Cardiac septum (tissue), 1 donor: Measurements from ENCODE around the gene C3orf33. TPM values are rescaled to one million over a fixed set of nuclear protein-coding genes. Genes with fewer than 3 reads are reported as not detected.

Experiments
- DNase-seq: peaks from one replicate; pipeline ENCODE4 v3.0.0-alpha.2; 2020; ENCODE audit warnings: low spot score
- intact Hi-C: fragments of 100-400 bp; cut with DNase I; formaldehyde crosslinking; loops from one replicate; pipeline ENCODE4 v1.14.0; 2022
- total RNA-seq: library from RNA; stranded (reverse); fragmentation: NEBNext Ultra II Directional; extraction: Animal tissue kit (Norgen Biotek cat#: 25700); gene quantifications from one replicate; pipeline ENCODE4 v1.2.1, GENCODE V29; 2021
- donor health status: DM: no; HTN: no; CAD: no.

C3orf33 gene
- total RNA-seq, 1 donor from 2014 or later = 7.2 TPM

DNA sequence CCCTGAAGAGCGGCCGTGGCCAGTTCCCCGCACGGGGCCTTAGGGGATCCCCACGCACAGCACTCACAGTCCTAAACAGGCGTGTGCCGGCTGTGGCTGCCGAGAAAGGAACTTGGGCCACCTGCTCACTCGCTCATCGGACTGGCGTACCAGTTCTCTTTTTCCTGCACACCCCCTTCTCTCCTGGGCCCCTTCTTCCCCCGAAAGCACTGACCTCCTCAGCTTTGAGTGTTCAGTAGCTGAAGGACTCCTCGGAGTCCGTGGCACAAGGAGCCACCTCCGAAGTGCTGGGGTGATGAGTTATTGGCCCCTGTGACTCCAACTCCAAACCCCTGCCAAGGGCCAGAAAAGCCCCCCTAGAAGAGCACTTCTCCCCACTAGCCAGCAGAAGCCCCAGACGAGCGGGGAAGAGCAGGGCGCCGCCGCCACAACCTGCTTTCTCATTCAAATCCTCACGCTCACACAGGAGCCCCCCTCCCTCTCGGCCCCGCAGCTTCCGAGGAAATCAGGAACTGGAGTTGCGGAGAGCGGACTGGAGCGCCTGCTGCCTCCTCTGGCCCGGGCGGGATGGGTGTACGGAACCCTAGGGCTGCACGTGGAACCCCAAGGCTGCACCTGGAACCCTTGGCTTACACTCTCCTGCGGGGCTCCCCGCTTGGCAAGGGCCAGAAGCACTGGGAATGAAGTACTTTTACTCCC, 61.3 kb downstream of the C3orf33 start, which contains the start of gene PLCH1:
Gene PLCH1, minus strand, starts transcription at position 446 of the 699 bp plus-strand sequence. CDS start 40,847 bp downstream, outside the sequence.
- intact Hi-C loops = loop anchor here (5.0 kb wide), 1 partner anchor 113 kb away; no protein-coding TSS in a partner anchor
- peak; percentile 79 for DNase-seq

DNA sequence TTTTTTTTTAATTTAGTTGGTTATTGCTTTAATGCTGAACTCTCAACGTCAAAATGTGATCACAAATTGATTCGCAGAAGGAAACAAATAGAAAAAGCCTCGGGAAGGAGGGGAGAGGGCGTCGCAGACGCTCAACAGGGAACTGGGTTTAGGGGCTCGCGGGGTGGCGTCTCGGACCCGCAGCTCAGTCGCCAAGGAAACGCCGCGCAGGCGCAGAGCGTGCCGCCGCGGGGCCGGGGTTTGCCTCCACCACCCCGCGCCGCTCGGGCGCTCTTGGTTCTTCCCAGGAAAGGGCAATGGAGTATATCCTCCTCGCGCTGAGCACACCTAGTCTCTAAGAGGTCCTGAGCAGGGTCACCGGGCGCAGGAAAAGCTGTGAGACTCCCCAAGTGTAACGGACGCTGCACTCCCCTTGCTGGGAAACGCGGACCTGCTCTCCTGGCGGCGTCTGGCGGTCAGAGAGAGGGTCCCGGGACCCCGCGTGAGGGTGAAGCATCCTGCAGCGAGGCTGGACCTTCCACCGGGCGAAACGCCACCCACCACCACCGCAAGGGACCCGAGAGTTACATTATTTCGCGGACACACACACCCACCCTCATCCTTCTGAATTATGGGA, 62.0 kb downstream of the C3orf33 start:
- intact Hi-C loops = no loop called here
- no peak for DNase-seq

DNA sequence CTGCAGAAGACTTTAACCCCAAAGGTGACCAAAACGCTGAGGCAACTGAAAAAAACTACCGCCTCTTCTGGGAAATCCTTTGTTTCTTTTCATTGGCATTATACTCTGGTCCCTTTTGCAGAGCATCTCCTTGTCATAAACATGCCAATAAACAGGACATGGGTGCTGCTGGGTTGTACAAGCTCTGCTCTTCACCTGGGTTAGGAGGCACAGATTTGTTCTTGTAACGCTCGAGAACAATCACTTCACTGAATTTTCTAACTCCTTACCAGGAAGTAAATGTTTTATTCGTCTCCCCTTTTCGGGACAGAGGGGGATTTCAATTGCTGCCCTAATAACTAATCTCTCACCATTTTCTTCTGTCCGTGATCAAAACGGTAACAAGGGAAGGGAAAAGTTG, 62.5 kb downstream of the C3orf33 start:
- intact Hi-C loops = no loop called here
- DNase-seq = no peak

DNA sequence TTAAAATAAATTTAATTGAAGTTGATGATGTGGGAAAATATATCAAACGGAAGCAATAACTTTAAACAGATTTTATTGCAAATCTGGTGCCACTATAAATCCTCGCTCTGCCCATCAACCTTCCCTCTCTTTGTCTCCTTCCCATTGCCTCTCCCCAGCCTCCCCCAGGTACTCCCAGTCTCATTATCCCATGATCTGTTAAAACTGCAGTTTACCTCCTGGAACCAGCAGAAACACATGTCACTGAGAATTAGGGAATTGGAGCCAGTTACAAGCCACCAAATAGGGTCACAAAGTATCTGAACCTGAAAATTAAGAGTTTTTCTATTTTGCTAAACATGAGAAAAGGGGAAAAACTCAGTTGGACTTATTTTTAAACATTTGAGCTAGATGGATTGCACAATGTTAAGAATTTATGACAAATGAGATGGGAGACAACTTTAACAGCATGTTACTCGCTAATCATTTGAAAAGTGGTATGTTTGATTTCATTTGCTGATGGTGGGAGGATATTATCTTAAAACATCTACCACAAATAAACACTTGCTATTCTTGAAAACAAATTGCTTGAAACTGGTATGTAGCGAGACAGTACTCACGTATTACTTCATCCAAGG, 63.6 kb downstream of the C3orf33 start:
- intact Hi-C loops = no loop called here
- no peak for DNase-seq

DNA sequence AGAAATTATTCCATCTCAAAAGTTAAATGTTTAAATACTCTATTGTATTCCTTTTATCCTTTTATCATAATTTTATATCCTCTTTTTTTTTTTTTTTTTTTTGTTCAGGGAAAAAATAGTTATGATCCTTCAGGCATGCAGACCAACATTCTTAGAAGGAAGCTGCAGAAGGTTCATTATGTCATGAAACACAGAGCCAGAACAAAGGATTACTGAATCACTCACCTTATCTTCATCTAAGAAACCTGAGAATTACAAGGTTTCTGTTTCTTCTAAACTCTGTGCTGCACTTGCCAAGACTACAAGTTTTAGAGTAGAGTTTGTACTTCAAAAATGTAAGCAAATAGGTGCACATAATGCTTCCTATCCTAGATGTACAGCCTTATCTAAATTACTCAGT, 64.5 kb downstream of the C3orf33 start:
- DNase-seq = no peak
- intact Hi-C loops = no loop called here

DNA sequence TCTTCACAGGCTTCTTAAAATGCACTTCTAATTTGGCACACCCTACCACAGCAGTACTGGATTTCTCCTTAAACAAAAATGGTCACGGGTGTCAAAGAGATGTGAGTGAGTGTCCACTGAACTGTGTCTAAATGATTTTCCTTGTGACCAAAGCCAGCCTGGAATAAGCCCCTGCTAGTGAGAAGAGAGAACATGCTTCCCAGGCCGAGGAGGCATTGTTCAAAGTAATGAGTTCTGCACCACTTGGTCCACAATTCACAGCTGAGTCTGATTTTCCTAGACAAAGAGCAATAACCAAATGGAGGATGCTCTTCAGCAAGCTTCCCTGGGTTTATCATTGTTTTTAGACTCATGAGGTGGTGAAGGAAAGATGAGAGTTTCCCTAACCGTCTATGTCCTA, 65.0 kb downstream of the C3orf33 start:
- intact Hi-C loops = no loop called here
- no peak for DNase-seq

DNA sequence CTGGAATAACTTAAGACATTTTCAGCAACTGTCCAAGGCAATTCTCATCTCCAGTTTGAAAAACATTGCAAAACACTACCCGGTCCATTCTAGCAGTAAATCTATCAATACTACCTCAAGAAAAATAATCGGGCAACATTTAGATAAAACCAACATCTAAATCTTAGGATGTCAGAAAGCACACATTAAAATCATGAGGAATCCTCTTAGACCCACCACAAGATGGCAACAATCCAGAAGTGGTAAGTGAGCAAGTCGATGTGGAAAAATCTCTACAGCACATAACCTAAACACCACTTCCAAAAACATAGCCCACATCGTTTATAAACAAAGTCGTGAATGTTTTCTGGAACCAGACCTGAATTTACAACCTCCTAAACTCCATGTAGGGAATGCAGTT, 66.9 kb downstream of the C3orf33 start:
- intact Hi-C loops = no loop called here
- DNase-seq = no peak

DNA sequence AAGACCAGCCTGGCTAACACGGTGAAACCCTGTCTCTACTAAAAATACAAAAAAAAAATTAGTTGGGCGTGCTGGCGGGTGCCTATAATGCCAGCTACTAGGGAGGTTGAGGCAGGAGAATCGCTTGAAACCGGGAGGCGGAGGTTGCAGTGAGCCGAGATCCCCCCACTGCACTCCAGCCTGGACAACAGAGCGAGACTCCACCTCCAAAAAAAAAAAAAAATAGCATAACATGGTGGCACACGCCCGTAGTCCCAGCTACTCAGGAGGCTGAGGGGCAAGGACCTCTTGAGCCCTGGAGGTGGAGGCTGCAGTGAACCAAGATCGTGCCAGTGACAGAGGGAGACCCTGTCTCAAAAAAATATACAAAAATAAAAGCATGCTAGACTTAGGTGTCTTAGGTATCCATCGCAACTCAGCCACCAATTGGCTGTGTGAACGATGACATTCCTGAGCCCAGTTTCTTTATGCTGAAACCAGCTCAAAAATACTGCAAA, 67.5 kb downstream of the C3orf33 start:
- intact Hi-C loops = no loop called here

DNA sequence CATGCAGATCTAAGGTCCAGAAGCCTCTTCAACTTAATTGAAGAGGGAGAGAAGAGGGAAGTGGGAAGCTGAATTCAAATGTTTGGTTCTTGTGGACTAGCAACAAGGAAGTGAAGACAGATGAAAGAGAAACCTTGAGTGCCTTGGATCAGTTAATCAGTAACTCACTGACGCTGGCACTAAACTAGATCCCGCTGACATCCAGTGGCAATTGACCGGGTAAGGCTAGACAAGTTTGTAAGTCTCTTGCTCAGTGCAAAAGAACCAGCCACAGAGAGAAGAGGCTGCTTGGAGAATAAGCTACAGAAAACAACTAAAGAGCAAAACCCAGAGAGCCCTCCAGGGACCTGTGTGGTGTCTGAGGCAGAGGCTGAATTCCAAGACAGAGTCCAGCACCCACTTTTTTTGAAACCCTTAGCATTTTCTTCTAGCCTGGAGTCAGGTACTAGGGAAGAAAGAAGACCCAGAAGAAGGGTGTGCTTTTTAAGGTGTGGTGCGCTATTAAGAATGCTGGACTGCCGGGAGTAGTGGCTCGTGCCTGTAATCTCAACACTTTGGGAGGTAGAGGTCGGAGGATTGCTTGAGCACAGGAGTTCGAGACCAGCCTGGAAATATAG, 68.1 kb downstream of the C3orf33 start:
- no peak for DNase-seq
- intact Hi-C loops = no loop called here

More for the DNA sequence above, 67.5 kb downstream of the C3orf33 start:
- DNase-seq = no peak

DNA sequence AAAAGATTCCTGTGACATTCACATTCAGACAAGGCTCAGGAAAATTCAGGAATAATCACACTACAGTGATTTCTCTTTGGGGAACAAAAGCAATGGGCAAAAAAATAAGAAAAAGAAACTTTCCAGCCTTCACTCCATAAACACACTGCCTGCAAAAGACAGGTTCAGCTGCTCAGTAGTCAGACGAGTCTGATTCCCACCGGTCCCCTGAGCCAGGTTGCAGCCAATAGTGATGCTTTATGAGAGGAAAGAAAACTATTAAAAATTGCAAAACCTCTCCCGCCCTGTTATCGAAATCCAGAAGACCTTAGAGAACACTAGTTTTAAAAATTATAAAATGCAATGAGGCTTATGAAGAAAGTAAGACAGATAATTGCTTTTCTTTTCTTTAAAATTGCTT, 69.7 kb downstream of the C3orf33 start:
- intact Hi-C loops = no loop called here
- DNase-seq = no peak

DNA sequence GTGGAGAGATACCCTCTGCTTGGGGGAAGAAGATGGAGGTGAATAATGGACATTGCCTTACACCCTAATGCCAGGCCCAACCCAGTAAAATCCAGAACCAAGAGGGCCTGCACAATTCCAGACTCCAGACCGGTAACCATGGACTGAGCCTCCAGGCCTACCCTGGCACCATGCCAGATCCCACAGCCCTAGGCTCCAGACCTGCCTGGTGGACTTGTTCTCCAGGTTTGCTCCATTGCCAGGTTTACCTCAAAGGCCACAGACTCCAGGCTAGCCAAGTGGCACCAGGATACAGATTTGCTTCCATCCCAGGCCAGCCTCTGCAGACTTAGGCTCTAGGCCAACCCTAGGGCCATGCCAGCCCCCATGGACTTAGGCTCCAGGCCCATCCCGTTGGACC, 75.2 kb downstream of the C3orf33 start:
- intact Hi-C loops = no loop called here
- DNase-seq = no peak

DNA sequence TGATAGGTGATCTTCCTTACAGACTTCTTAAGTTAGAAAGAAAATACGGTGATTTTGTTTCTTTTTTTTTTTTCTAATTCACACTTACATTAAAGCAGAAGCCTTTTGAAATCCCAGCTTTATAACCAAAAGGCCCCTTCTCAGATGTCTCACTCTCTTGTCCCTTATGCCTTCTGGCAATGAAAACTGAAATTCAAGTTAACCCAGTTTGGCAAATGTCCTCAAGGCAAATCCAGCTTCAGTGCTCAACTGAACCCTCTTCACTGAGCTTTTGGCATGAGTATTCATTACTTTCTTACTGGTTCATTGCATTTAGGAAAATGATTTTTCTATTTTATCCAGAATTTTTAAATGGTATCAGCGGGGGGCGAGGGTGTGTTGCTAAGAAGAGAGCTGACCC, 78.2 kb downstream of the C3orf33 start:
- intact Hi-C loops = no loop called here
- DNase-seq = no peak

DNA sequence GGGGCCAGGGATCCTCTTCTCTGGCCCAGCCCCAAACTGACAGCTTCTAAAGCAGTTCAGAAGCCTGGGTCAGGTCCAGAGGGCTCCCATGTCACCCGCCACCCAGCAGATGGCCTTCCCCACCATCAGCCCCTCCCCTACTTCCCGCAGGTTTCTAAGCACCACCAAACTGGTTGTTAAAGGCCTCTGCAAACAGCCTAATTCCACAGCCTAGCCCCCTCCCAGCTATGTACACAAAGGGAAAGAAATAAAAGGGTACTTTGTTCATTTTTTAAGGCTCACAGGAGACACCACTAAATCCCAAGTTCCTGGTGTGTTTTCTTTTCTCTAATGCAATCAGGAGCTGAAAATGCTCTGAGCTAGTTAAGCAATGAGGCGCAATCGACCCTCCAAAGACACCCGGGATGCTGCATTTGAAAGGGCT, 91.8 kb downstream of the C3orf33 start:
- intact Hi-C loops = no loop called here

More for the DNA sequence above, 91.8 kb downstream of the C3orf33 start:
- DNase-seq = no peak

Other genes starting within 250 kb of the C3orf33 start
- gene PLCH1, start 61.2 kb downstream of the C3orf33 start, total RNA-seq = 0.16 TPM
- 29.9 TPM for gene SLC33A1, start 48.1 kb upstream of the C3orf33 start, total RNA-seq
- 27.7 TPM for gene GMPS, start 64.4 kb upstream of the C3orf33 start, total RNA-seq